Gastroesophageal sphincter (tissue), 3 donors: ENCODE results near the gene KLHL3.

Experiments
- CTCF ChIP-seq, 4 experiments: fragments of 200-600 bp in 2 of 4; fragments of 450-650 bp in 2 of 4; sonication (generic) in 1 of 4; IDR thresholded peaks; one replicate each; pipeline ENCODE4 v1.5.1; 2017 to 2019; ENCODE audit warnings: antibody characterized with exemption in 4 of 4, mild to moderate bottlenecking in 2 of 4, moderate library complexity in 2 of 4
- EP300 ChIP-seq: sonication (generic); formaldehyde crosslinking; IDR thresholded peaks from one replicate; pipeline ENCODE4 v1.6.1; 2017; ENCODE audit warnings: antibody characterized with exemption, mild to moderate bottlenecking
- POLR2A ChIP-seq, 2 donors: fragments of 450-650 bp; IDR thresholded peaks; one replicate each; pipeline ENCODE4 v1.6.1; 2017; ENCODE audit warnings: antibody characterized with exemption in 2 of 2, mild to moderate bottlenecking in 2 of 2, moderate library complexity in 1 of 2

- TF ChIP-seq CTCF (IDR thresholded peaks at IDR 0.05) (peak in 2 of 4 experiments; percentile 17 to 28), POLR2A (IDR thresholded peaks at IDR 0.05) (no peak), EP300 (no peak)
Observed at GRCh38 chr5:137695651-137696428, 40.0 kb downstream of the KLHL3 start.
